HUDEP-2 (cell line): ENCODE data around the gene EML4.
"Not testable (repeated sequence)": the region's sequence is repeated elsewhere in the genome, so short reads cannot be mapped to it uniquely, and the experiment has no call there.

Experiments
- DNase-seq, 76 experiments: peaks; one replicate each; lab custom pipeline; 2025; ENCODE audit not compliant: unreplicated experiment in 76 of 76; lab: John Stamatoyannopoulos, UW

EML4 gene

GRCh38 chr2:42371611-42372473 lies 202.7 kb downstream of the EML4 start:
- no peak for DNase-seq

GRCh38 chr2:42372474-42373200 lies 203.5 kb downstream of the EML4 start:
- DNase-seq: no peak

- DNase-seq: no peak
Measured at GRCh38 chr2:42376758-42377157, 207.6 kb downstream of the EML4 start.

- no peak for DNase-seq
Measured at GRCh38 chr2:42378415-42378814, 209.3 kb downstream of the EML4 start.

GRCh38 chr2:42380026-42380425 lies 210.9 kb downstream of the EML4 start:
- DNase-seq: not testable (repeated sequence)

GRCh38 chr2:42382144-42382543 lies 213.0 kb downstream of the EML4 start:
- no peak for DNase-seq
